ENCODE results near the gene KRT33B.
"Not testable (repeated sequence)": the region's sequence is repeated elsewhere in the genome, so short reads cannot be mapped to it uniquely, and the experiment has no call there.

DNA sequence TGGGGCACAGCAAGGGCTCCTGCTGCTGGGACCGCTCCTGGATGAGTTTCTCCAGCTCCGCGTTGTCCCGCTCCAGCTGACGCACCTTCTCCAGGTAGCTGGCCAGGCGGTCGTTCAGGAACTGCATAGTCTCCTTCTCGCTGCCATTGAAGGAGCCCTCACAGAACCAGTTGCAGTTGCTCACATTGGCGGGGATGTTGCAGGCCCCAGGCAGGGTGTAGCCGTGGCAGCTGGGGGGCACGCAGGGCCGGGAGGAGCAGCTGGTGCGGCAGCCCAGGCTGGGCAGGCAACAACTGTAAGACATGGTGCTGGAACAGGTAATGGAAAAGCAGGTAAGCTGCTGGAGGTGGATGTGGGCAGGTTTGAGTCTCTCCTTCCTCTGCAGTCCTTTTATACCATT, 12.3 kb upstream of the KRT33B start, which contains the start of gene KRT34:
- TF ChIP-seq GATA2, GATA3 (IDR thresholded peaks at IDR 0.05; ENCODE audit: low read depth, low read length): not testable (repeated sequence)

All from SH-SY5Y (cell line).